Activated CD4-positive, CD25-positive, alpha-beta regulatory T cell (primary cell): ENCODE measurements around the gene TAT.

Experiments used
- DNase-seq, 4 experiments: peaks; one replicate each; lab custom pipeline; 2025; lab: John Stamatoyannopoulos, UW

Gene TAT

GRCh38 chr16:71537643-71538042 is 39.2 kb downstream of the TAT start:
- DNase-seq: peak in 1 of 4 experiments; percentile 3

- DNase-seq: no peak
These were observed 40.0 kb downstream of the TAT start for GRCh38 chr16:71536752-71537499.

GRCh38 chr16:71532366-71532765 is 44.5 kb downstream of the TAT start:
- DNase-seq: no peak

GRCh38 chr16:71528863-71529262 is 48.0 kb downstream of the TAT start:
- DNase-seq: no peak

GRCh38 chr16:71528257-71528656 is 48.6 kb downstream of the TAT start:
- DNase-seq: no peak

GRCh38 chr16:71526111-71526631 is 50.7 kb downstream of the TAT start, which contains the start of gene CHST4:
Gene CHST4 (plus strand): TSS chr16:71526426. CDS start chr16:71536678, 10,252 bp downstream.
- no peak for DNase-seq

- no peak for DNase-seq
These were observed 52.0 kb downstream of the TAT start for GRCh38 chr16:71524566-71525553.

- DNase-seq: no peak
These were observed 56.3 kb downstream of the TAT start for GRCh38 chr16:71520550-71520949.
